Measurements from ENCODE around the gene KRT1.

KRT1 gene

GRCh38 chr12:52666471-52666870 is 13.7 kb downstream of the KRT1 start:
- no peak overlapping the region for H3K4me3 ChIP-seq
- no peak overlapping the region for H3K27ac ChIP-seq
- H3K9me3 ChIP-seq (ENCODE audit: low read depth, low read length): no peaks in the 10 kb centered on the region
- DNase-seq (ENCODE audit: low read depth, low spot score): no peak
- H3K9ac ChIP-seq (ENCODE audit: insufficient read length): no peak overlapping the region
- TF ChIP-seq EZH2 (IDR thresholded peaks at IDR 0.05): no peak
- no peak for TF ChIP-seq FOXP2 (optimal IDR thresholded peaks at IDR 0.05; ENCODE audit: control extremely low read depth, extremely low read length, insufficient read depth)
- TF ChIP-seq POLR2AphosphoS5 (IDR thresholded peaks at IDR 0.05; ENCODE audit: borderline replicate concordance, low read depth, low read length): no peak
- no peaks in the 10 kb centered on the region for H3K36me3 ChIP-seq (ENCODE audit: insufficient read depth, low read length)

- TF ChIP-seq EZH2 (IDR thresholded peaks at IDR 0.05): no peak
- TF ChIP-seq FOXP2 (optimal IDR thresholded peaks at IDR 0.05; ENCODE audit: control extremely low read depth, extremely low read length, insufficient read depth): no peak
- no peak for TF ChIP-seq POLR2AphosphoS5 (IDR thresholded peaks at IDR 0.05; ENCODE audit: borderline replicate concordance, low read depth, low read length)
- no peak for DNase-seq (ENCODE audit: low read depth, low spot score)
- Histone ChIP-seq H3K9me3 (ENCODE audit: low read depth, low read length) (no peaks in the 10 kb centered on the region), H3K4me3 (no peak overlapping the region), H3K36me3 (ENCODE audit: insufficient read depth, low read length) (no peaks in the 10 kb centered on the region), H3K9ac (ENCODE audit: insufficient read length) (no peak overlapping the region), H3K27ac (no peak overlapping the region)
These were observed 16.8 kb downstream of the KRT1 start for GRCh38 chr12:52663420-52663819.

- Histone ChIP-seq H3K4me3 (no peak overlapping the region), H3K27ac (no peak overlapping the region), H3K36me3 (ENCODE audit: insufficient read depth, low read length) (no peaks in the 10 kb centered on the region), H3K9ac (ENCODE audit: insufficient read length) (no peak overlapping the region), H3K9me3 (ENCODE audit: low read depth, low read length) (no peaks in the 10 kb centered on the region)
- DNase-seq (ENCODE audit: low read depth, low spot score): no peak
- TF ChIP-seq EZH2 (IDR thresholded peaks at IDR 0.05): no peak
- no peak for TF ChIP-seq POLR2AphosphoS5 (IDR thresholded peaks at IDR 0.05; ENCODE audit: borderline replicate concordance, low read depth, low read length)
- no peak for TF ChIP-seq FOXP2 (optimal IDR thresholded peaks at IDR 0.05; ENCODE audit: control extremely low read depth, extremely low read length, insufficient read depth)
These were observed 17.3 kb downstream of the KRT1 start for GRCh38 chr12:52662918-52663229.

- no peak overlapping the region for H3K9ac ChIP-seq (ENCODE audit: insufficient read length)
These were observed 17.9 kb downstream of the KRT1 start for GRCh38 chr12:52662093-52662917.

GRCh38 chr12:52661668-52662067 is 18.5 kb downstream of the KRT1 start:
- H3K9me3 ChIP-seq (ENCODE audit: low read depth, low read length): no peaks in the 10 kb centered on the region
- no peak for DNase-seq (ENCODE audit: low read depth, low spot score)
- no peak overlapping the region for H3K4me3 ChIP-seq
- TF ChIP-seq POLR2AphosphoS5 (IDR thresholded peaks at IDR 0.05; ENCODE audit: borderline replicate concordance, low read depth, low read length) (no peak), FOXP2 (optimal IDR thresholded peaks at IDR 0.05; ENCODE audit: control extremely low read depth, extremely low read length, insufficient read depth) (no peak), EZH2 (IDR thresholded peaks at IDR 0.05) (no peak)
- no peak overlapping the region for H3K27ac ChIP-seq
- no peak overlapping the region for H3K9ac ChIP-seq (ENCODE audit: insufficient read length)
- H3K36me3 ChIP-seq (ENCODE audit: insufficient read depth, low read length): no peaks in the 10 kb centered on the region

More at GRCh38 chr12:52662093-52662917, 17.9 kb downstream of the KRT1 start:
- H3K36me3 ChIP-seq (ENCODE audit: insufficient read depth, low read length): no peaks in the 10 kb centered on the region
- TF ChIP-seq EZH2 (IDR thresholded peaks at IDR 0.05): no peak
- TF ChIP-seq POLR2AphosphoS5 (IDR thresholded peaks at IDR 0.05; ENCODE audit: borderline replicate concordance, low read depth, low read length): no peak
- no peak for TF ChIP-seq FOXP2 (optimal IDR thresholded peaks at IDR 0.05; ENCODE audit: control extremely low read depth, extremely low read length, insufficient read depth)
- DNase-seq (ENCODE audit: low read depth, low spot score): no peak
- H3K27ac ChIP-seq: no peak overlapping the region
- H3K4me3 ChIP-seq: no peak overlapping the region
- H3K9me3 ChIP-seq (ENCODE audit: low read depth, low read length): no peaks in the 10 kb centered on the region

- Histone ChIP-seq H3K4me3 (no peak overlapping the region), H3K27ac (no peak overlapping the region), H3K9ac (ENCODE audit: insufficient read length) (no peak overlapping the region), H3K9me3 (ENCODE audit: low read depth, low read length) (no peaks in the 10 kb centered on the region), H3K36me3 (ENCODE audit: insufficient read depth, low read length) (no peaks in the 10 kb centered on the region)
- TF ChIP-seq FOXP2 (optimal IDR thresholded peaks at IDR 0.05; ENCODE audit: control extremely low read depth, extremely low read length, insufficient read depth) (no peak), EZH2 (IDR thresholded peaks at IDR 0.05) (no peak), POLR2AphosphoS5 (IDR thresholded peaks at IDR 0.05; ENCODE audit: borderline replicate concordance, low read depth, low read length) (no peak)
- no peak for DNase-seq (ENCODE audit: low read depth, low spot score)
These were observed 19.2 kb downstream of the KRT1 start for GRCh38 chr12:52660934-52661499.

- H3K27ac ChIP-seq: no peak overlapping the region
- TF ChIP-seq EZH2 (IDR thresholded peaks at IDR 0.05) (no peak), FOXP2 (optimal IDR thresholded peaks at IDR 0.05; ENCODE audit: control extremely low read depth, extremely low read length, insufficient read depth) (no peak), POLR2AphosphoS5 (IDR thresholded peaks at IDR 0.05; ENCODE audit: borderline replicate concordance, low read depth, low read length) (no peak)
- H3K36me3 ChIP-seq (ENCODE audit: insufficient read depth, low read length): no peaks in the 10 kb centered on the region
- no peak overlapping the region for H3K9ac ChIP-seq (ENCODE audit: insufficient read length)
- H3K4me3 ChIP-seq: no peak overlapping the region
- no peaks in the 10 kb centered on the region for H3K9me3 ChIP-seq (ENCODE audit: low read depth, low read length)
- no peak for DNase-seq (ENCODE audit: low read depth, low spot score)
These were observed 20.3 kb downstream of the KRT1 start for GRCh38 chr12:52659951-52660350.

GRCh38 chr12:52659395-52659794 is 20.8 kb downstream of the KRT1 start:
- no peak overlapping the region for H3K9ac ChIP-seq (ENCODE audit: insufficient read length)
- no peaks in the 10 kb centered on the region for H3K36me3 ChIP-seq (ENCODE audit: insufficient read depth, low read length)
- H3K4me3 ChIP-seq: no peak overlapping the region
- no peaks in the 10 kb centered on the region for H3K9me3 ChIP-seq (ENCODE audit: low read depth, low read length)
- no peak overlapping the region for H3K27ac ChIP-seq
- DNase-seq (ENCODE audit: low read depth, low spot score): no peak
- TF ChIP-seq FOXP2 (optimal IDR thresholded peaks at IDR 0.05; ENCODE audit: control extremely low read depth, extremely low read length, insufficient read depth) (no peak), EZH2 (IDR thresholded peaks at IDR 0.05) (no peak), POLR2AphosphoS5 (IDR thresholded peaks at IDR 0.05; ENCODE audit: borderline replicate concordance, low read depth, low read length) (no peak)

Data from SK-N-MC (cell line).